ENCODE results near the gene MACROD2.
A peak's percentile ranks its signal among the peaks of the same experiment; 100 is the strongest.

Gene MACROD2

GRCh38 chr20:15794409-15794808, 1799.1 kb downstream of the MACROD2 start:
- H3K4me3 ChIP-seq (ENCODE audit: low read depth, low read length): no peak overlapping the region
- in situ Hi-C loops (cut with HindIII; ENCODE audit: low sequenced_read_pairs): no loop called here
- TF ChIP-seq, protein P1, sequence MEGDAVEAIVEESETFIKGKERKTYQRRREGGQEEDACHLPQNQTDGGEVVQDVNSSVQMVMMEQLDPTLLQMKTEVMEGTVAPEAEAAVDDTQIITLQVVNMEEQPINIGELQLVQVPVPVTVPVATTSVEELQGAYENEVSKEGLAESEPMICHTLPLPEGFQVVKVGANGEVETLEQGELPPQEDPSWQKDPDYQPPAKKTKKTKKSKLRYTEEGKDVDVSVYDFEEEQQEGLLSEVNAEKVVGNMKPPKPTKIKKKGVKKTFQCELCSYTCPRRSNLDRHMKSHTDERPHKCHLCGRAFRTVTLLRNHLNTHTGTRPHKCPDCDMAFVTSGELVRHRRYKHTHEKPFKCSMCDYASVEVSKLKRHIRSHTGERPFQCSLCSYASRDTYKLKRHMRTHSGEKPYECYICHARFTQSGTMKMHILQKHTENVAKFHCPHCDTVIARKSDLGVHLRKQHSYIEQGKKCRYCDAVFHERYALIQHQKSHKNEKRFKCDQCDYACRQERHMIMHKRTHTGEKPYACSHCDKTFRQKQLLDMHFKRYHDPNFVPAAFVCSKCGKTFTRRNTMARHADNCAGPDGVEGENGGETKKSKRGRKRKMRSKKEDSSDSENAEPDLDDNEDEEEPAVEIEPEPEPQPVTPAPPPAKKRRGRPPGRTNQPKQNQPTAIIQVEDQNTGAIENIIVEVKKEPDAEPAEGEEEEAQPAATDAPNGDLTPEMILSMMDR (IDR thresholded peaks at IDR 0.05; ENCODE audit: low read depth, low read length, missing control alignments): no peak
- no peak for DNase-seq (ENCODE audit: low read depth)

DNA sequence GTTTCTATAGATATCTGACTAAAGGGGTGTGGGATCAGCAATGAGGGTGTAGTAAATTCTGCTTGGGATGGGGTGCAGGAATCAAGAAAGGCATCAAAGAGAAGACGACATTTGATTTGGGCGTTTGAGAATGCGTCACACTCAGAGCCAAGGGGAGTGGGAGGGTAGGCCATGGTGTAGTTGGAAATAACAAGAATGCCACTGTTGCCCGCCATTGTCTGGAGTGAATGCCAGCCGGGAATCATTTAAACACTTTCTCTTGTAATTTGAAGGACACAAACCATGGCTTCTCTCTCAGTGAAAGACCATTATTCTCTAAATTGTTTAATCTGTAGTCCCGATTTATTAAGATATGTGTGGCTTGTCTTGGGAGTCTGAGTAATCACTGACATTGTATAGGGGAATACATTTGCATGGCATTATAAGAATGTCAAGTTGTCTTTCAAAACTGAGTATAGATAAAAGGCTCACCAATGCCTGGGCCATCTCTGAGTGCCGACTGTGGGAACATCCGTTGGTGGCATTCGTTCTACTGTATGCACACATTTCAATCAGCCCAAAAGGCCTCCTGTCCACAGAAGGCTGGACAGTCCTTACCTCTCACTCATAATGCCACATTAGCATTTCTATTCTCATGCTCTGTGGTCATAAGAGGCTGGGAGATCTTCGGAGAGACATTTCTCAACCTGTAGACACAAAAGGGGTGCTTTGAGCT, 1800.1 kb downstream of the MACROD2 start:
- DNase-seq (ENCODE audit: low read depth): no peak
- in situ Hi-C loops (cut with HindIII; ENCODE audit: low sequenced_read_pairs): no loop called here

GRCh38 chr20:15799871-15800270, 1804.6 kb downstream of the MACROD2 start:
- in situ Hi-C loops (cut with HindIII; ENCODE audit: low sequenced_read_pairs): no loop called here
- TF ChIP-seq, protein P1 (IDR thresholded peaks at IDR 0.05; ENCODE audit: low read depth, low read length, missing control alignments): no peak
- no peak overlapping the region for H3K4me3 ChIP-seq (ENCODE audit: low read depth, low read length)
- DNase-seq (ENCODE audit: low read depth): peak; percentile 55

More for the DNA sequence above, 1800.1 kb downstream of the MACROD2 start:
- TF ChIP-seq, protein P1 (IDR thresholded peaks at IDR 0.05; ENCODE audit: low read depth, low read length, missing control alignments): no peak
- H3K4me3 ChIP-seq (ENCODE audit: low read depth, low read length): no peak overlapping the region

- DNase-seq (ENCODE audit: low read depth): no peak
- TF ChIP-seq, protein P1 (IDR thresholded peaks at IDR 0.05; ENCODE audit: low read depth, low read length, missing control alignments): no peak
- H3K4me3 ChIP-seq (ENCODE audit: low read depth, low read length): no peak overlapping the region
- in situ Hi-C loops (cut with HindIII; ENCODE audit: low sequenced_read_pairs): no loop called here
These were observed 1806.7 kb downstream of the MACROD2 start for GRCh38 chr20:15802020-15802419.

DNA sequence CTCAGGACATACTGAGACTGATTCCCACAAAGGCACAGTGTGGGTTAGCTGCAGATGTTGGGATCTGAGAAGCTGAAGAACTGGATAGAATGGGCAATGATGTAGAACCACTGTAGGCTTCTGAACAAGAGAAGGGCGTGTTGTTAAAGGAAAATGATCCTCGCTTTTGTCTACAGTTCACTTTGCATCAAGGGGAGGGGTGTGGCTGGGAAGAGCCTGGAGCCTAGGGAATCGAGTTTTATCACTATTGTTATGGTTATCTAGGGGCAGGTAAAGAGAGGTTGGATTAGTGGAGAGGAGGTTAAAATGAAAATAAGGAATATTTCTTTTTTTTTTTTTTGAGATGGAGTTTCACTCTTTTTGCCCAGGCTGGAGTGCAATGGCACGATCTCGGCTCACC, 1809.8 kb downstream of the MACROD2 start:
- TF ChIP-seq, protein P1 (IDR thresholded peaks at IDR 0.05; ENCODE audit: low read depth, low read length, missing control alignments): no peak
- H3K4me3 ChIP-seq (ENCODE audit: low read depth, low read length): no peak overlapping the region
- DNase-seq (ENCODE audit: low read depth): no peak
- in situ Hi-C loops (cut with HindIII; ENCODE audit: low sequenced_read_pairs): no loop called here

DNA sequence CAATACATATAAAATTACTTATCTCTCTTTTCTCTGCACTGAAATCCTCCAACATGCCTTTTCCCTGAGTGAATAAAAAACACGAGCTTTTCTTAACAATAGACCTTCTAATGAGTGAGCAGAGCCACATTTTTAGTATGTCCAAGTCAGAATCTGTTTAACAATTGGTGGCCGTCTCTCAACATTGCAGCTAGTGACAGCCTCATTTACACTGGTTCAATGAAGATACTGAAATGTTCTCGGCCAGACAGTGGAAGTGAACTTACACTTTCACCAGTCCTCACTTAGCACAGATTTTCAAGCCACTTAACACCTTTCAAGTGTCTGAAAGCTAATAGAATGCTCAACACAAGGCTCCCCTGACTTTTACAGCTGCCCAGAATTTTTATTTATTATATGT, 1810.8 kb downstream of the MACROD2 start:
- no peak overlapping the region for H3K4me3 ChIP-seq (ENCODE audit: low read depth, low read length)
- DNase-seq (ENCODE audit: low read depth): no peak
- TF ChIP-seq, protein P1 (IDR thresholded peaks at IDR 0.05; ENCODE audit: low read depth, low read length, missing control alignments): no peak
- in situ Hi-C loops (cut with HindIII; ENCODE audit: low sequenced_read_pairs): no loop called here

All from astrocyte of the cerebellum (primary cell).